NCI-H1092 treated with DMSO at 0.1 percent for 48 hours (cell line): ENCODE measurements around the gene MDGA2.
"Not testable (repeated sequence)": the region's sequence is repeated elsewhere in the genome, so short reads cannot be mapped to it uniquely, and the experiment has no call there.

Experiments
- DNase-seq: peaks from one replicate; lab custom pipeline; 2025; lab: John Stamatoyannopoulos, UW

MDGA2 gene

GRCh38 chr14:47328376-47328775 is 347.0 kb downstream of the MDGA2 start:
- no peak for DNase-seq

- DNase-seq, result no peak
Measured at GRCh38 chr14:47327336-47327735, 348.1 kb downstream of the MDGA2 start.

DNA sequence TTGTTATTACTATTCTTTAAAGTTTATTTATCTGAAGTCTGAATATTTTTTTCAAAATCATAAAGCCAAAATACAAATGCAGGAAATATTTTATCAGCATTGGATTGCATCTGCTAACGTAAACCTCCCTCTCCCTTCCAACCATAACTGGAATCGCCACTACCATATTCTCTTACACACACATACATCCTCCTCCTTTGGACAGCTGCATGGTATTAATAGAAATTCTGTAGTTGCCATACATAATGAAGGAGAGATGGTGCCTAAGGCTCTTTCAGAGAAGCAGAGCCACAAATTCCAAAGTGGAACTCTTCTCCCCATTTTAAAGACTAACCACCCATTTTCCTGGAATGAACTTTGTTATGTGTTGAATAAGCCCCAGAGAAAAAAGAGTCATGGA is 352.7 kb downstream of the MDGA2 start:
- no peak for DNase-seq

DNA sequence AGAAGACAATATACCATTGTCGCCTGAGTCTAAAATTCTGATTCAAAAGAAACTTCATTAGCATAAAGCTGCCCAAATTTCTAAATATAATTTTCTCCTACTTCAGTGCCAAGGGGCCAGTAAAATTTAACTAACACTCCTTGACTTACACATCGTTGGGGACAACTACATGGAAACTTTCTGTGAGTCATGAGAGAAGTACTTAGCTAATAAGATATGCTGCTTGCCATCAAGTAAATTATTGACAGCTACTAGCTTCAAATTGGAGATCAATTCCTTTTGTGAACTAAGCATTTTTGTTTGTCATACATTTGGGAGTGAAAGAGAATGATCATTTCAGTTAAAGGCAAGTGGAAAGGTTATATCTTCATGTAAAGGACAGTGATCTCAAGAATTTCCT is 373.3 kb downstream of the MDGA2 start:
- DNase-seq, result no peak

GRCh38 chr14:47300796-47301195 is 374.6 kb downstream of the MDGA2 start:
- DNase-seq, result no peak

DNA sequence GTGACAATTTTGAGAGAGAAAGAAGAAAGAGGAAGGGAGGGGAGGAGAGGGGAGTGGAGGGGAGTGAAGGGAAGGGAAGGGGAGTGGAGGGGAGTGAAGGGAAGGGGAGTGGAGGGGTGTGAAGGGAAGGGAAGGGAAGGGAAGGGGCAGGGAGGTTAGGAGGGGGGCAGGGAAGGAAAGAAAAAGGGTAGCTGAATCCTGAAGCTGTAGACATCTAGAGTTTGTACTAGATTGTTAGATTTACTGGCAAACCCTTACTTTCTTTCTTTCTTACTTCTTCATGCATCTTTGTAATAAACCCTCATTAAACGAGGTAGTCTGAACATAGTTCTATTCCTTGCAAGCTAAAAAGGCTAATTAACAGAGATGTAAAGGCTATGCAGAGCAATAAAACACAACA is 378.0 kb downstream of the MDGA2 start:
- no peak for DNase-seq

- DNase-seq, result no peak
Measured at GRCh38 chr14:47284283-47284682, 391.1 kb downstream of the MDGA2 start.

- not testable (repeated sequence) for DNase-seq
Measured at GRCh38 chr14:47281761-47282160, 393.6 kb downstream of the MDGA2 start.

DNA sequence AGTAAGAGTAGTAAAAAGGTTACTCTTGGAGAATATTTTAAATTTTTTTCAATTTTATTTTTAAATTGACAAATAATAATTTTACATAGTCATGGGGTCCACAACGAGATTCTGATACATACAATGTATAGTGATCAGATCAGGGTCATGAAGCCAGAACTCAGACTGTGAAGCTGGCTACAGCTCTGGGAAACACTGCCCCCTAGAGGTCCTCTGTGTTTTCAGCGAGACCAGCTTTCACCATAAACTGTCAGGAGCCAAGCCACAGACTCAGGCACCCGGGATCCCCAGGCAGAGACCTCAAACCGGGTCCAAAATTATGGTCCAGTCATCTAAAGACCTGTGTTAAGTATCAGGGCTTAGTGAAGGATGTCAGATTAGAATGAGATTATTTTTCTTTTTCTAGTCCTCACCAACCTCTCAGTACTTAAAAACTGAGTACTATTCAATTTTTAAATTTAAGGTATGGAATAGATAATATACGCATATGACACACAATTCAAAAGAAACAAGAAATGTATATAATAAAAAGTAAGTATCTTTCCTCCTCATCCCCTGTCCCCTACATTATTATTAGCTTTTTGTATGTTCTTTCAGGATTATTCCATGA is 397.1 kb downstream of the MDGA2 start:
- peak; percentile 6 for DNase-seq

DNA sequence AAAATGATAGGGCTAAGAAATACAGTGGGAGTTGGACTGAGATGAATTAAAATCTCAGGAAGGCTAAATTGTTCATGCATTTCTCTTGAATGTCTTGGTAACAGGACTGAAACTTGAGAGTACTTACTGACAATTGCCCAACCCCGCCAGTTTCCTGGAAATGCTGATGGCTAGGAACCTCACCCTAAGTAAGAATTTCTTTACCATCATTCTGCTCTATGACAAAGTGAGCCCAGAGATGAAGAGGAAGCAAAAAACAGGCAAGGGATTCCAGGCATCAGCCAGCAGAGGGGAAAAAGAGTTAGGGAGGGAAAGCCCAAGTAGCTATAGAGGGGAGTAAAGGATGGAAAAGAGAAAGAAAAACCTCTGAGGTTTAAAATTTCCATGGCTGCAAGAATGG is 397.7 kb downstream of the MDGA2 start:
- no peak for DNase-seq

DNA sequence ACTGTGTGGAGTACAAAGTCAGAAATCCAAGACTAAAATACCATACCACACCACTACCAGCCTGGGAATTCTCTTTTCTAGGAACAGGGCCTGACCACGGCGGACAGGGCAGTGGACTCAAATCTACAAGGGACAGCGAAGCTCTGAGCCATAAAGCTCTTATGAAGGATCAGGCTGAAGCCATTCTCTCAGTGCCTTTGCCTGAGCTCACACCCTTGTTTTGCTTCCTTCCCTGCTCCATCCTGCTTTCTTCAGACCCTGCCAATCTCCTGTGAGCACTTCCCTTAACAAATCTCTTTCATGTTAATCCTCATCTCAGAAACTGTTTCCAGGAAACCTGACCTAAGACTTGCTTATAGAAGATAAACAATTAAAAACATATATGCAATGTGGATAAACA is 398.5 kb downstream of the MDGA2 start:
- DNase-seq, result no peak

DNA sequence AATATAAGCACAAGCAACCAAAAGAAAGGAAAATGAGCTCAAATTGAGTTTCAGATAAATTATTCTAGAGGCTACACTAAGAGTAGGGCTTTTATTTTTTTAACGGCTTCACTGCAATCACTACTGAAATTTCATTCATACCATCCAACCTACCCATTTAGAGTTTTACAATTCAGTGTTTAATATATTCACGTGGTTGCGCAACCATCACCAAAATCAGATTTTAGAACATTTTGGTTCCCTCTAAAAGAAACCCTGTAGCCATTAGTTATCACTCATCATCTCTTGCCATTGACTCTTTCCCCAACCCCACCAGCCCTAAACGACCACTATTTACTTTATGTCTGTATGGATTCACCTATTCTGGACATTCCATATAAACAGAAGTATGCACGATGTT is 401.5 kb downstream of the MDGA2 start:
- no peak for DNase-seq

DNA sequence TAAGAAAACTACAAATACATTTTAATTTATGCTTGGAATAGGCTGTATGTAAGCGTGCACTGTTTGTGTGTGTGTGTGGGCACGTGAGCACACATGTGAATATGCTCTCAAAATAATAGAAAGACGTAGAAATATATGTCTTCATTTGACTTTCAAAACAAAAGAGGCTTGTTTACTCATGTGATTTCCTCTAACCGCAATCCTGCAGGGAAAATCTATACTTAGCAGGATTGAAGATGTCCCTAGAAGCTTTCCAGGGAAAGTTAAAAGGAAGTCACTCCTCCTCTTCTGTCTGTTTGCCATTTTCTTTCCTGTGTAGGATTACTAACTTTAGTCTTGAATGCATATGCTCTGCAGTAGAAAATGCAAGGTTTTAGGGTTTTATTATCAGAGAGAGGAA is 404.7 kb downstream of the MDGA2 start:
- DNase-seq, result no peak

- DNase-seq, result no peak
Measured at GRCh38 chr14:47269756-47270492, 405.5 kb downstream of the MDGA2 start.

- no peak for DNase-seq
Measured at GRCh38 chr14:47264842-47265241, 410.6 kb downstream of the MDGA2 start.

DNA sequence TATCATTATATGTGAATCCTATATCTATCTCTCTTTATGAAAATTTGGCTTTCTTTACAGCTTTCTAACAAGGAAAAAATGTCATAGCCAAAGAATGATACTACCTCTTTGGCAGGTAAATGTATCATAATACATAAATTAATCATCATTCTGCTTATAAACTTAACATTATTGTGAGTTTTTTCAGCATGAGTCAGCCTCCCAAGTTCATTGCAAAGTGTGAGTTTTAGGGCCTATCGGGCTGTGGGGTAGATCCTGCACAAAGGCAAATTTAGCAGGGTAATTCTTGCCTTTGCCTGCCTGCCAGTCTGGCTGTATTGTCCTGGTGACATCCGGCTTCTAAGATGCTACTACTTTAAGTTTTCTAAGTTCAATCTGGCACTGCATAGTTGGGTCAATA is 412.6 kb downstream of the MDGA2 start:
- DNase-seq, result no peak

- no peak for DNase-seq
Measured at GRCh38 chr14:47261350-47261749, 414.1 kb downstream of the MDGA2 start.

GRCh38 chr14:47259796-47260195 is 415.6 kb downstream of the MDGA2 start:
- no peak for DNase-seq

DNA sequence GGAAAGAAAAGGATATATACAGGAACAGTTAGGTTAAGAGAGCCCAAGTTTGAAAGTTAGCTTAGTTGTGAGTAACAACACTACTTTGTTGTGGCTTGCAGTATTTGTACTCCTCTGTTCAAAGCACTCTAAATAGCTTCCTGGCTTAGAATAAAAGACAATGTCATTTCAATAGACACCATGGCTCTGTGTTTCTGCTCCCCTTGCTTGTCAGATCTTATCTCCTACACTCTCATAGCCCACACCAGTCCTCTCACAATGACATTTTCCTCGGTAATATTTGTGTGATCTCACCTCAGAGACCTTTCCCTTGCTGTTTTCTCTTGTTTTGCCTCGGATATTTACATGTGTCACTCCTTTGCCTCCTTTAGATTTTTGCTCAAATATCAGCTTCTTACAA is 418.4 kb downstream of the MDGA2 start:
- no peak for DNase-seq

DNA sequence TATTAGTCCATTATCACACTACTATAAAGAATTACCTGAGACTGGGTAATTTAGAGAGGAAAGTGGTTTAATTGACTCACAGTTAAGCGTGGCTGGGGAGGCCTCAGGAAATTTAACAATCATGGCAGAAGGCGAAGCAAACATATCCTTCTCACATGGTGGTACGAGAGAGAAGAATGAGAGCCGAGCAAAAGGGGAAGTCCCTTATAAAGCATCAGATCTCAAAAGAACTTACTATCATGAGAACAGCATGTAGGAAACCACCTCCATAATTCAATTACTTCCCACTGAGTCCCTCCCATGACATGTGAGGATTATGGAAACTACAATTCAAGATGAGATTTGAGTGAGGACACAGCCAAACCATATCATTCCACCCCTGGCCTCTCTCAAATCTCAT is 422.6 kb downstream of the MDGA2 start:
- no peak for DNase-seq

- no peak for DNase-seq
Measured at GRCh38 chr14:47246367-47246766, 429.0 kb downstream of the MDGA2 start.

- not testable (repeated sequence) for DNase-seq
Measured at GRCh38 chr14:47242579-47242978, 432.8 kb downstream of the MDGA2 start.

GRCh38 chr14:47240748-47241437 is 434.5 kb downstream of the MDGA2 start:
- no peak for DNase-seq
